MM.1S (cell line): ENCODE results near the gene ST6GALNAC6.

Source experiments
- CTCF ChIP-seq: fragments of 300-600 bp; sonication (generic); IDR thresholded peaks from 2 replicates; pipeline ENCODE4 v1.5.1; 2016; ENCODE audit warnings: antibody characterized with exemption, low read length, mixed read lengths
- EZH2 ChIP-seq: fragments of 300-600 bp; sonication (generic); optimal IDR thresholded peaks from 2 replicates; pipeline ENCODE3; 2017; ENCODE audit warnings: low read depth, mild to moderate bottlenecking, antibody characterized with exemption, low read length, mixed read lengths

GRCh38 chr9:127898433-127899127 is 823 bp downstream of the ST6GALNAC6 start:
- TF ChIP-seq CTCF (no peak), EZH2 (no peak)
